Astrocyte (in vitro differentiated cells and primary cell): ENCODE results near the gene PPP3CA. TPM values are rescaled to one million over a fixed set of nuclear protein-coding genes. Genes with fewer than 3 reads are reported as not detected.

Experiments used
- DNase-seq: peaks from one replicate; pipeline ENCODE4 v3.0.0-alpha.2; 2010; ENCODE audit warnings: low read depth
- FAIRE-seq: peaks from 2 replicates; lab custom pipeline; 2011; peaks lifted over from hg19 to GRCh38; lab: Jason Lieb, UNC
- H2AFZ ChIP-seq: 2 replicates; pipeline ENCODE4 v1.6.0; 2012; ENCODE audit warnings: low read depth, low read length, inconsistent platforms
- H3K27ac ChIP-seq: 2 replicates; pipeline ENCODE4 v1.5.1; 2011; ENCODE audit warnings: low read depth, low read length, inconsistent platforms
- H3K27me3 ChIP-seq: 2 replicates; pipeline ENCODE4 v1.6.0; 2011; ENCODE audit warnings: low read length, inconsistent platforms; ENCODE audit not compliant: insufficient read depth
- H3K36me3 ChIP-seq: 2 replicates; pipeline ENCODE4 v1.5.1; 2011; ENCODE audit warnings: low read length, inconsistent platforms; ENCODE audit not compliant: insufficient read depth
- H3K4me1 ChIP-seq: 2 replicates; pipeline ENCODE4 v1.5.1; 2011; ENCODE audit warnings: low read length, inconsistent platforms; ENCODE audit not compliant: insufficient read depth
- H3K4me2 ChIP-seq: 2 replicates; pipeline ENCODE4 v1.6.0; 2012; ENCODE audit warnings: low read length, inconsistent platforms
- H3K4me3 ChIP-seq: 2 replicates; pipeline ENCODE4 v1.5.1; 2011; ENCODE audit warnings: low read depth, mild to moderate bottlenecking, low read length, inconsistent platforms; ENCODE audit not compliant: insufficient read depth
- H3K79me2 ChIP-seq: 2 replicates; pipeline ENCODE4 v1.6.0; 2012; ENCODE audit warnings: mild to moderate bottlenecking, low read length, inconsistent platforms; ENCODE audit not compliant: insufficient read depth
- H3K9ac ChIP-seq: 2 replicates; pipeline ENCODE4 v1.6.0; 2012; ENCODE audit warnings: mild to moderate bottlenecking, low read length, inconsistent platforms
- H3K9me3 ChIP-seq: 2 replicates; pipeline ENCODE4 v1.5.1; 2012; ENCODE audit warnings: low read depth, mild to moderate bottlenecking, low read length, inconsistent platforms; ENCODE audit not compliant: insufficient read depth
- H4K20me1 ChIP-seq: 2 replicates; pipeline ENCODE4 v1.6.0; 2012; ENCODE audit warnings: low read length, inconsistent platforms; ENCODE audit not compliant: insufficient read depth
- H3K27ac Mint-ChIP-seq: one replicate; pipeline ENCODE4 v1.8.0; 2021; ENCODE audit warnings: mild to moderate bottlenecking, mixed read lengths; ENCODE audit not compliant: unreplicated experiment
- H3K27me3 Mint-ChIP-seq: one replicate; pipeline ENCODE4 v1.8.0; 2021; ENCODE audit warnings: low read depth, mixed read lengths; ENCODE audit not compliant: unreplicated experiment
- H3K36me3 Mint-ChIP-seq: one replicate; pipeline ENCODE4 v1.8.0; 2021; ENCODE audit warnings: low read depth, mixed read lengths; ENCODE audit not compliant: unreplicated experiment
- H3K4me1 Mint-ChIP-seq: one replicate; pipeline ENCODE4 v1.8.0; 2021; ENCODE audit warnings: low read depth, mixed read lengths; ENCODE audit not compliant: unreplicated experiment
- H3K4me3 Mint-ChIP-seq: one replicate; pipeline ENCODE4 v1.8.0; 2021; ENCODE audit warnings: mild to moderate bottlenecking, moderate library complexity, mixed read lengths; ENCODE audit not compliant: unreplicated experiment
- H3K9me3 Mint-ChIP-seq: one replicate; pipeline ENCODE4 v1.8.0; 2021; ENCODE audit warnings: mild to moderate bottlenecking, mixed read lengths; ENCODE audit not compliant: unreplicated experiment
- CTCF ChIP-seq: IDR thresholded peaks from 2 replicates; pipeline ENCODE4 v1.5.1; 2011; ENCODE audit warnings: low read depth, mild to moderate bottlenecking, inconsistent platforms, low read length, moderate library complexity; ENCODE audit not compliant: insufficient read depth
- EZH2 ChIP-seq: IDR thresholded peaks from 2 replicates; pipeline ENCODE4 v1.6.1; 2012; ENCODE audit warnings: mild to moderate bottlenecking, low read length, inconsistent platforms; ENCODE audit not compliant: insufficient read depth
- total RNA-seq: library from RNA; stranded (reverse); gene quantifications from 2 replicates; pipeline ENCODE4 v1.2.1, GENCODE V29; 2021

The PPP3CA gene
- total RNA-seq, 1 donor from 2014 or later = 101 TPM

GRCh38 chr4:101157415-101158133 lies 189.8 kb downstream of the PPP3CA start:
- H3K27ac Mint-ChIP-seq = peak overlapping the region; percentile 96
- Histone ChIP-seq H3K36me3 (no peaks in the 10 kb centered on the region), H3K27me3 (no peaks in the 10 kb centered on the region), H3K9ac (peak overlapping the region; percentile 29), H4K20me1 (peaks cover 10% of the 10 kb centered on the region), H3K4me3 (no peak overlapping the region), H3K27ac (peak overlapping the region; percentile 39), H3K9me3 (no peaks in the 10 kb centered on the region), H3K79me2 (peaks cover 11% of the 10 kb centered on the region), H2AFZ (no peak overlapping the region), H3K4me2 (peak overlapping the region; percentile 49), H3K4me1 (peaks cover 33% of the 10 kb centered on the region)
- H3K27me3 Mint-ChIP-seq = no peaks in the 10 kb centered on the region
- H3K9me3 Mint-ChIP-seq = no peaks in the 10 kb centered on the region
- FAIRE-seq (no peak), DNase-seq (peak; percentile 40)
- H3K36me3 Mint-ChIP-seq = peaks cover 2% of the 10 kb centered on the region
- H3K4me1 Mint-ChIP-seq = peaks cover 44% of the 10 kb centered on the region
- TF ChIP-seq CTCF = no peak
- no peak for TF ChIP-seq EZH2
- no peak overlapping the region for H3K4me3 Mint-ChIP-seq

- no peaks in the 10 kb centered on the region for H3K36me3 ChIP-seq
- H2AFZ ChIP-seq = no peak overlapping the region
- peaks cover 11% of the 10 kb centered on the region for H4K20me1 ChIP-seq
- no peaks in the 10 kb centered on the region for H3K27me3 Mint-ChIP-seq
- H3K4me3 Mint-ChIP-seq = peak overlapping the region; percentile 0
- no peak overlapping the region for H3K27ac ChIP-seq
- no peaks in the 10 kb centered on the region for H3K9me3 ChIP-seq
- H3K9me3 Mint-ChIP-seq = no peaks in the 10 kb centered on the region
- H3K4me1 ChIP-seq = peaks cover 33% of the 10 kb centered on the region
- no peaks in the 10 kb centered on the region for H3K27me3 ChIP-seq
- peaks cover 11% of the 10 kb centered on the region for H3K79me2 ChIP-seq
- FAIRE-seq (no peak), DNase-seq (no peak)
- H3K4me2 ChIP-seq = peak overlapping the region; percentile 49
- TF ChIP-seq CTCF (no peak), EZH2 (no peak)
- H3K27ac Mint-ChIP-seq = peak overlapping the region; percentile 82
- no peak overlapping the region for H3K4me3 ChIP-seq
- peak overlapping the region; percentile 29 for H3K9ac ChIP-seq
- peaks cover 2% of the 10 kb centered on the region for H3K36me3 Mint-ChIP-seq
- peaks cover 45% of the 10 kb centered on the region for H3K4me1 Mint-ChIP-seq
These were observed 190.6 kb downstream of the PPP3CA start for GRCh38 chr4:101156619-101157310.

- Mint-ChIP-seq H3K4me1 (peaks cover 45% of the 10 kb centered on the region), H3K9me3 (no peaks in the 10 kb centered on the region), H3K4me3 (no peak overlapping the region), H3K27ac (peak overlapping the region; percentile 82), H3K27me3 (no peaks in the 10 kb centered on the region), H3K36me3 (peaks cover 2% of the 10 kb centered on the region)
- H3K4me1 ChIP-seq = peaks cover 33% of the 10 kb centered on the region
- H3K27ac ChIP-seq = no peak overlapping the region
- TF ChIP-seq EZH2 = no peak
- no peak for TF ChIP-seq CTCF
- H3K9ac ChIP-seq = no peak overlapping the region
- FAIRE-seq (peak; percentile 77), DNase-seq (no peak)
- H2AFZ ChIP-seq = no peak overlapping the region
- no peak overlapping the region for H3K4me3 ChIP-seq
- peaks cover 11% of the 10 kb centered on the region for H4K20me1 ChIP-seq
- no peaks in the 10 kb centered on the region for H3K27me3 ChIP-seq
- H3K9me3 ChIP-seq = no peaks in the 10 kb centered on the region
- H3K4me2 ChIP-seq = no peak overlapping the region
- H3K79me2 ChIP-seq = peaks cover 11% of the 10 kb centered on the region
- H3K36me3 ChIP-seq = no peaks in the 10 kb centered on the region
These were observed 191.4 kb downstream of the PPP3CA start for GRCh38 chr4:101155945-101156344.
